ENCODE data around the gene DMD.

Gene DMD

GRCh38 chrX:31252133-31252532 is 1959.2 kb downstream of the DMD start:
- DNase-seq, result no peak

- no peak for DNase-seq
Observed at GRCh38 chrX:31251336-31251735, 1960.0 kb downstream of the DMD start.

GRCh38 chrX:31245714-31246113 is 1965.6 kb downstream of the DMD start:
- no peak for DNase-seq

GRCh38 chrX:31243804-31244203 is 1967.5 kb downstream of the DMD start:
- no peak for DNase-seq

- no peak for DNase-seq
Observed at GRCh38 chrX:31240982-31241381, 1970.4 kb downstream of the DMD start.

GRCh38 chrX:31237189-31237588 is 1974.2 kb downstream of the DMD start:
- DNase-seq, result no peak

GRCh38 chrX:31236231-31236630 is 1975.1 kb downstream of the DMD start:
- DNase-seq, result no peak

- no peak for DNase-seq
Observed at GRCh38 chrX:31233941-31234496, 1977.3 kb downstream of the DMD start.

- no peak for DNase-seq
Observed at GRCh38 chrX:31232506-31232905, 1978.8 kb downstream of the DMD start.

GRCh38 chrX:31228909-31229308 is 1982.4 kb downstream of the DMD start:
- DNase-seq, result no peak

- no peak for DNase-seq
Observed at GRCh38 chrX:31228415-31228832, 1982.9 kb downstream of the DMD start.

GRCh38 chrX:31227250-31227649 is 1984.1 kb downstream of the DMD start:
- no peak for DNase-seq

- no peak for DNase-seq
Observed at GRCh38 chrX:31225819-31226218, 1985.5 kb downstream of the DMD start.

GRCh38 chrX:31224381-31225012 is 1986.9 kb downstream of the DMD start:
- no peak for DNase-seq

GRCh38 chrX:31223817-31224216 is 1987.5 kb downstream of the DMD start:
- DNase-seq, result no peak

- no peak for DNase-seq
Observed at GRCh38 chrX:31222946-31223345, 1988.4 kb downstream of the DMD start.

- DNase-seq, result no peak
Observed at GRCh38 chrX:31219174-31219573, 1992.2 kb downstream of the DMD start.

- no peak for DNase-seq
Observed at GRCh38 chrX:31217084-31217483, 1994.3 kb downstream of the DMD start.

GRCh38 chrX:31215277-31215815 is 1996.0 kb downstream of the DMD start:
- DNase-seq, result no peak

- DNase-seq, result no peak
Observed at GRCh38 chrX:31213941-31214340, 1997.4 kb downstream of the DMD start.

GRCh38 chrX:31212856-31213748 is 1998.2 kb downstream of the DMD start:
- DNase-seq, result no peak

GRCh38 chrX:31209005-31209628 is 2002.2 kb downstream of the DMD start:
- DNase-seq, result no peak

GRCh38 chrX:31201503-31201902 is 2009.8 kb downstream of the DMD start:
- no peak for DNase-seq
